Measurements from ENCODE around the gene MS4A4E. TPM values are rescaled to one million over a fixed set of nuclear protein-coding genes. Genes with fewer than 3 reads are reported as not detected.

The MS4A4E gene
- total and polyA plus RNA-seq, 2 donors (not counting 3 experiments of a cell fraction or from before 2014, with no cell fraction given): not detected

DNA sequence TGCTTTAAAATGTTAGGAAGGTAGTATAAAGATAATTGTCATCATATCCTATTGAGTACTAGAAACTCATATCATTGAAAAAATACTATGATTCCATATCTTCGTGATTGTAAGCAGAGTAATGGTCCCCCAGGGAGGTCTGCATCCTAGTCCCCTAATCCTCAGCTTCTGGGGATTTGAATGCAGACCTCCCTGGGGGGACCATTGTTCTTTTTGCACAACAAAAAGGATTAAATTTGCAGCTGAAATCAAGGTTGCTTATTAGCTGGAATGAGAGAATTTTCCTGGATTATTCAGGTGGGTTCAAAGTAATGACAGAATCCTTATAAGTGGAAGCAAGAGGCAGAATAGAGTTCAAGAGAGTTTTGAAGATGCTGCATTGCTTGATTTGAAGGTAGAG lies 34.0 kb downstream of the MS4A4E start:
- no TSS peak for BruUV-seq (replicated peaks)
- CTCF ChIA-PET: interaction anchor here (1.4 kb wide), 1 partner anchor 12 kb away, joined by 3 read pairs; no protein-coding TSS in a partner anchor
- dilution Hi-C loops (cut with MboI; ENCODE audit: extremely low pct_ligation_motif_present, low sequenced_read_pairs): no loop called here
- no peaks in the 10 kb centered on the region for H3K9me3 ChIP-seq (replicated peaks; ENCODE audit: control insufficient read depth, insufficient read depth, low read length)
- TF ChIP-seq MYC (IDR thresholded peaks at IDR 0.05; ENCODE audit: low read depth, low read length) (no peak), POLR2A (IDR thresholded peaks at IDR 0.05; ENCODE audit: low read depth, low read length) (no peak), POLR2AphosphoS5 (IDR thresholded peaks at IDR 0.05; ENCODE audit: insufficient read depth, low read depth, low read length) (no peak), GATA2 (IDR thresholded peaks at IDR 0.05; ENCODE audit: insufficient read depth, insufficient read length, low read depth, low read length) (no peak), JUN (IDR thresholded peaks at IDR 0.05; ENCODE audit: borderline replicate concordance, insufficient read depth, insufficient read length, low read depth) (no peak), EZH2 (IDR thresholded peaks at IDR 0.05; ENCODE audit: borderline replicate concordance, low read depth, low read length, severe bottlenecking) (no peak), FOS (IDR thresholded peaks at IDR 0.05; ENCODE audit: borderline replicate concordance, insufficient read depth, low read length) (no peak)
- TF ChIP-seq, protein P1, sequence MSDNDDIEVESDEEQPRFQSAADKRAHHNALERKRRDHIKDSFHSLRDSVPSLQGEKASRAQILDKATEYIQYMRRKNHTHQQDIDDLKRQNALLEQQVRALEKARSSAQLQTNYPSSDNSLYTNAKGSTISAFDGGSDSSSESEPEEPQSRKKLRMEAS (IDR thresholded peaks at IDR 0.05; ENCODE audit: insufficient read depth, insufficient read length): no peak
- TF ChIP-seq, protein P2, sequence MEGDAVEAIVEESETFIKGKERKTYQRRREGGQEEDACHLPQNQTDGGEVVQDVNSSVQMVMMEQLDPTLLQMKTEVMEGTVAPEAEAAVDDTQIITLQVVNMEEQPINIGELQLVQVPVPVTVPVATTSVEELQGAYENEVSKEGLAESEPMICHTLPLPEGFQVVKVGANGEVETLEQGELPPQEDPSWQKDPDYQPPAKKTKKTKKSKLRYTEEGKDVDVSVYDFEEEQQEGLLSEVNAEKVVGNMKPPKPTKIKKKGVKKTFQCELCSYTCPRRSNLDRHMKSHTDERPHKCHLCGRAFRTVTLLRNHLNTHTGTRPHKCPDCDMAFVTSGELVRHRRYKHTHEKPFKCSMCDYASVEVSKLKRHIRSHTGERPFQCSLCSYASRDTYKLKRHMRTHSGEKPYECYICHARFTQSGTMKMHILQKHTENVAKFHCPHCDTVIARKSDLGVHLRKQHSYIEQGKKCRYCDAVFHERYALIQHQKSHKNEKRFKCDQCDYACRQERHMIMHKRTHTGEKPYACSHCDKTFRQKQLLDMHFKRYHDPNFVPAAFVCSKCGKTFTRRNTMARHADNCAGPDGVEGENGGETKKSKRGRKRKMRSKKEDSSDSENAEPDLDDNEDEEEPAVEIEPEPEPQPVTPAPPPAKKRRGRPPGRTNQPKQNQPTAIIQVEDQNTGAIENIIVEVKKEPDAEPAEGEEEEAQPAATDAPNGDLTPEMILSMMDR (IDR thresholded peaks at IDR 0.05; ENCODE audit: extremely low read depth in 1 of 2, insufficient read depth in 1 of 2, low read depth in 1 of 2, low read length in 2 of 2): no peak
- peaks cover 24% of the 10 kb centered on the region for H3K4me1 ChIP-seq (ENCODE audit: control insufficient read depth, extremely low read depth, insufficient read depth, low read length)
- no peaks in the 10 kb centered on the region for H4K20me1 ChIP-seq (replicated peaks; ENCODE audit: control insufficient read depth, extremely low read depth, insufficient read depth, low read length)
- H3K9me1 ChIP-seq (replicated peaks; ENCODE audit: control insufficient read depth, extremely low read depth, insufficient read depth, low read length): no peaks in the 10 kb centered on the region
- H3K36me3 ChIP-seq (ENCODE audit: control insufficient read depth in 2 of 2, extremely low read depth in 1 of 2, insufficient read depth in 2 of 2, low read length in 2 of 2): no peaks in the 10 kb centered on the region
- no peak overlapping the region for H2AFZ ChIP-seq (ENCODE audit: low read depth, low read length)
- no peaks in the 10 kb centered on the region for H3K79me2 ChIP-seq (ENCODE audit: control insufficient read depth, insufficient read depth, low read length)
- DNase-seq (ENCODE audit: low read depth, low spot score): no peak
- no peak overlapping the region for H3K4me2 ChIP-seq (ENCODE audit: insufficient read depth, low read length)
- POLR2A ChIA-PET: no interaction called here
- no peak overlapping the region for H3K4me3 ChIP-seq (replicated peaks in 1 of 3; ENCODE audit: insufficient read depth in 1 of 3, low read depth in 1 of 3, low read length in 3 of 3)
- no peak overlapping the region for H3K27ac ChIP-seq (ENCODE audit: insufficient read depth, low read depth, low read length)
- intact Hi-C loops (cut with micrococcal nuclease): no loop called here
- no peak overlapping the region for H3K9ac ChIP-seq (replicated peaks; ENCODE audit: extremely low read depth, insufficient read depth, low read length)
- H3K27me3 ChIP-seq (ENCODE audit: control insufficient read depth in 2 of 2, insufficient read depth in 2 of 2, low read length in 2 of 2): no peaks in the 10 kb centered on the region
- no peak for FAIRE-seq

Measured in endothelial cell of umbilical vein (primary cell).